Loucy (cell line): ENCODE data around the gene TSR1.

Experiments
- H2AFZ ChIP-seq: fragments of 200-600 bp; sonication (generic); 2 replicates; pipeline ENCODE4 v1.6.0; 2016; ENCODE audit warnings: antibody characterized with exemption, mild to moderate bottlenecking, low read length, moderate library complexity
- H3F3A ChIP-seq: fragments of 200-600 bp; 2 replicates; pipeline ENCODE4 v1.6.0; 2016; ENCODE audit warnings: antibody characterized with exemption, low read depth, mild to moderate bottlenecking
- H3K27me3 ChIP-seq: fragments of 200-600 bp; sonication (generic); 2 replicates; pipeline ENCODE4 v1.6.1; 2014; ENCODE audit warnings: low read length, mild to moderate bottlenecking; ENCODE audit not compliant: insufficient read depth, poor library complexity, severe bottlenecking
- H3K36me3 ChIP-seq: fragments of 200-600 bp; sonication (generic); 2 replicates; pipeline ENCODE4 v1.6.1; 2016; ENCODE audit warnings: low read length; ENCODE audit not compliant: insufficient read depth
- H3K4me1 ChIP-seq: fragments of 200-600 bp; sonication (generic); 2 replicates; pipeline ENCODE4 v1.5.1; 2014; ENCODE audit warnings: low read length, mild to moderate bottlenecking; ENCODE audit not compliant: insufficient read depth, poor library complexity, severe bottlenecking
- H3K4me2 ChIP-seq: fragments of 200-600 bp; sonication (generic); 2 replicates; pipeline ENCODE4 v1.6.0; 2014; ENCODE audit warnings: antibody characterized with exemption, low read length, low read depth, mild to moderate bottlenecking; ENCODE audit not compliant: poor library complexity, severe bottlenecking
- H3K4me3 ChIP-seq: fragments of 200-600 bp; sonication (generic); 2 replicates; pipeline ENCODE4 v1.5.1; 2014; ENCODE audit warnings: low read length, mild to moderate bottlenecking, mixed read lengths; ENCODE audit not compliant: poor library complexity, severe bottlenecking
- H3K79me2 ChIP-seq: fragments of 200-600 bp; sonication (generic); 2 replicates; pipeline ENCODE4 v1.6.1; 2014; ENCODE audit warnings: low read length; ENCODE audit not compliant: insufficient read depth
- H3K9ac ChIP-seq: fragments of 200-600 bp; sonication (generic); 2 replicates; pipeline ENCODE4 v1.6.0; 2014; ENCODE audit warnings: mild to moderate bottlenecking, low read depth, low read length, moderate library complexity; ENCODE audit not compliant: poor library complexity, severe bottlenecking
- H3K9me2 ChIP-seq: fragments of 200-600 bp; sonication (generic); replicated peaks from 2 replicates; pipeline ENCODE4 v1.6.1; 2016; ENCODE audit warnings: low read depth, low read length, mixed read lengths
- H3K9me3 ChIP-seq: fragments of 200-600 bp; sonication (generic); 2 replicates; pipeline ENCODE4 v1.6.1; 2014; ENCODE audit warnings: mild to moderate bottlenecking, antibody characterized with exemption, low read length, low read depth; ENCODE audit not compliant: insufficient read depth
- H4K20me1 ChIP-seq: fragments of 200-600 bp; sonication (generic); 2 replicates; pipeline ENCODE4 v1.6.0; 2014; ENCODE audit warnings: antibody characterized with exemption, low read length, mild to moderate bottlenecking; ENCODE audit not compliant: insufficient read depth, poor library complexity, severe bottlenecking
- CTCF ChIP-seq: fragments of 200-600 bp; sonication (generic); conservative IDR thresholded peaks from 2 replicates; pipeline ENCODE4 v1.5.1; 2014; ENCODE audit warnings: mild to moderate bottlenecking, antibody characterized with exemption, low read length
- EZH2phosphoT487 ChIP-seq: fragments of 200-600 bp; IDR thresholded peaks from 2 replicates; pipeline ENCODE4 v1.6.1; 2018; ENCODE audit warnings: antibody characterized with exemption, mild to moderate bottlenecking, moderate library complexity, borderline replicate concordance

Gene TSR1

GRCh38 chr17:2379489-2380225, 43.4 kb upstream of the TSR1 start:
- Histone ChIP-seq H3K9me3 (no peaks in the 10 kb centered on the region), H3K36me3 (no peaks in the 10 kb centered on the region), H3K27me3 (no peaks in the 10 kb centered on the region), H3K79me2 (no peaks in the 10 kb centered on the region), H3K4me3 (no peak overlapping the region), H4K20me1 (no peaks in the 10 kb centered on the region), H3F3A (no peaks in the 10 kb centered on the region), H2AFZ (no peak overlapping the region), H3K9me2 (no peaks in the 10 kb centered on the region), H3K4me2 (no peak overlapping the region), H3K4me1 (no peaks in the 10 kb centered on the region), H3K9ac (no peak overlapping the region)
- TF ChIP-seq EZH2phosphoT487 = no peak
- no peak for TF ChIP-seq CTCF

GRCh38 chr17:2378905-2379304, 42.6 kb upstream of the TSR1 start:
- Histone ChIP-seq H3K9me3 (no peaks in the 10 kb centered on the region), H3K4me3 (no peak overlapping the region), H3K4me2 (no peak overlapping the region), H3F3A (no peaks in the 10 kb centered on the region), H4K20me1 (no peaks in the 10 kb centered on the region), H2AFZ (no peak overlapping the region), H3K79me2 (no peaks in the 10 kb centered on the region), H3K9me2 (no peaks in the 10 kb centered on the region), H3K4me1 (no peaks in the 10 kb centered on the region), H3K9ac (no peak overlapping the region), H3K36me3 (no peaks in the 10 kb centered on the region), H3K27me3 (no peaks in the 10 kb centered on the region)
- TF ChIP-seq CTCF = no peak
- TF ChIP-seq EZH2phosphoT487 = no peak

- TF ChIP-seq CTCF = no peak
- no peak for TF ChIP-seq EZH2phosphoT487
- H3K79me2 ChIP-seq = no peaks in the 10 kb centered on the region
- no peak overlapping the region for H3K4me3 ChIP-seq
- no peaks in the 10 kb centered on the region for H3K4me1 ChIP-seq
- no peaks in the 10 kb centered on the region for H4K20me1 ChIP-seq
- H3K9me3 ChIP-seq = no peaks in the 10 kb centered on the region
- H3K4me2 ChIP-seq = no peak overlapping the region
- no peak overlapping the region for H3K9ac ChIP-seq
- H3F3A ChIP-seq = no peaks in the 10 kb centered on the region
- H3K36me3 ChIP-seq = no peaks in the 10 kb centered on the region
- no peak overlapping the region for H2AFZ ChIP-seq
- no peaks in the 10 kb centered on the region for H3K27me3 ChIP-seq
- no peaks in the 10 kb centered on the region for H3K9me2 ChIP-seq
These were observed 41.4 kb upstream of the TSR1 start for GRCh38 chr17:2377659-2378058.
